NCI-H187 treated with DMSO at 0.1 percent for 48 hours (cell line): ENCODE measurements around the gene ZDHHC12.
A peak's percentile ranks its signal among the peaks of the same experiment; 100 is the strongest.

Experiments
- DNase-seq: peaks from one replicate; lab custom pipeline; 2025; lab: John Stamatoyannopoulos, UW

The ZDHHC12 gene, protein sequence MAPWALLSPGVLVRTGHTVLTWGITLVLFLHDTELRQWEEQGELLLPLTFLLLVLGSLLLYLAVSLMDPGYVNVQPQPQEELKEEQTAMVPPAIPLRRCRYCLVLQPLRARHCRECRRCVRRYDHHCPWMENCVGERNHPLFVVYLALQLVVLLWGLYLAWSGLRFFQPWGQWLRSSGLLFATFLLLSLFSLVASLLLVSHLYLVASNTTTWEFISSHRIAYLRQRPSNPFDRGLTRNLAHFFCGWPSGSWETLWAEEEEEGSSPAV

DNA sequence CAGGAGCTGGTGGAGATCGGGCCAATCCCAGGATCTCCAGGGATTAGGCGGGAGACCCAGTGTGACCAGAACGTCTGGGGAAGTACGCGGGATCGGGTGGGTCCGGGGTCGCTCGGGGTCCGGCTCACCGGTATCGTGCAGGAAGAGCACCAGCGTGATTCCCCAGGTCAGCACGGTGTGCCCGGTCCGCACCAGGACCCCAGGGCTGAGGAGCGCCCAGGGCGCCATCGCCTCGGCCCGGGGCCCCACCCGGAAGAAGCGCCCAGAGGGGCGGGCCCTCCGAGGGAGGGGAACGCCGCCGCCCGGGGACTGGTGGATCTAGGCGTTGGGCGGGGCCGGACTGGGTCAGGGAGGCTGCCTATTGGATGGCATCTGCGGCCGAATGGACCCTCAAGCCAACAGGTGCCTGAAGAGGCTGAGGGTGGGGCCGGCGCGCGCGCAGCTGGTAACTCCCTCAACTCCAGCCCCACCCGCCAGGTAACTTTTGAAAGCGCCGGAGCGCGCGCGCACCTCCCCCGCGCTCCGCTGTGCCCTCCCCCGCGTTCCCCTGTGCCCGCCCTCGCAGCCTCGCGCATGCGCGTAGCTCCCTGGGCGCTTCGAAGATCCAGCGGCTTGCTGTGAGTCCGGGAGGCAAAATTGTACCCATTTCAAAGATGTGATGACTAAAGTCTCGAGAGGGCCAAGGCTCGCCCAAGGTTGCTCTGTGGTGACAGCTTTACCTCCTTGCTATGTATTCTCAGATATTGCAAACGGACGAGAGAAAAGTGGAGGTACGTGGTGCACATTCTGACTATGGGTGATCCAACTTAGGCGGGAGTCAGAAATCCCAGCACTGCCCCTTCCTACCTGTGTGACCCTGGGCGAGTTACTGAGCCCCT is at the start of gene ZDHHC12:
Gene ZDHHC12, minus strand, starts transcription at position 262 of the 878 bp plus-strand sequence. Its CDS starts 34 bp downstream, at position 228.
- peak; percentile 81 for DNase-seq

GRCh38 chr9:128773049-128773448 is 49.1 kb upstream of the ZDHHC12 start:
- no peak for DNase-seq

DNA sequence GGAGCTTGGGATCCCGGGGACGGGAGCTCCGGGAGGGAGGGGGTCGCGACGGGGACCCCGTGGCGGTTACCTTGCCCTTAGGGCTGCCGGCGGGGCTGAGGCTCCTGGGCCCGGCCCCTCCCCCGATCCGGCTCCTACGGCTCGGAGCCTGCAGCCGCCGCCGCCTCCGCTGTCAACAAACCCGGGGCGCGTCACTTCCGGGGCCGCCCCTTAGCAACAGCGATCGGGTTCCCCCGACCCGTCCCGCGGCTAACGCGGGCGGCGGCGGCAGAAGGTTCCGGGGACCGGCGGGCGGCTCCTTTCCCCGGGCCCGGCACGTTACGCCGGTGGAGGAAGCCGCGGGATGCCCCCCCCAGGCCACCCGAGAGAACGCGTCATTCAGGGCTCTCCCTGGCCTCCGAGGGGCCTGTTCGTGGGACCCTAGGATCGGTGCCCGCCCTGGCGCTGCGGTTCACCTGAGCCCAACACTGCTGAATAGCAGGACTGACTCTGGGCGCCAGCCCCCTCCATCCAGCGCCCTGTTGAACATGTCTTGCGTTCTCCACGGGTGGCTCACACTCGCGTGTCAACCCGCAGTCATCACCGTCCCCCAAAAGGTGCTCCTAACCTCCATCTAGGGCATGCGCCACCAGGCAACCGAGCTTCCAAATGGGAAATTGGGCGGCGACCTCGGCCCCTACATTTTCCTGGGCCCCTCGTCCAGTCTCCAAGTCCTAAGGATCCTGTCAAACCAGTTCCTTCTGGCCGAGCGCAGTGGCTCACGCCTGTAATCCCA is 48.0 kb upstream of the ZDHHC12 start, which contains the start of gene ZER1:
Gene ZER1, minus strand, starts transcription at position 183 of the 775 bp plus-strand sequence. CDS start 16,362 bp downstream, outside the sequence.
- no peak for DNase-seq

DNA sequence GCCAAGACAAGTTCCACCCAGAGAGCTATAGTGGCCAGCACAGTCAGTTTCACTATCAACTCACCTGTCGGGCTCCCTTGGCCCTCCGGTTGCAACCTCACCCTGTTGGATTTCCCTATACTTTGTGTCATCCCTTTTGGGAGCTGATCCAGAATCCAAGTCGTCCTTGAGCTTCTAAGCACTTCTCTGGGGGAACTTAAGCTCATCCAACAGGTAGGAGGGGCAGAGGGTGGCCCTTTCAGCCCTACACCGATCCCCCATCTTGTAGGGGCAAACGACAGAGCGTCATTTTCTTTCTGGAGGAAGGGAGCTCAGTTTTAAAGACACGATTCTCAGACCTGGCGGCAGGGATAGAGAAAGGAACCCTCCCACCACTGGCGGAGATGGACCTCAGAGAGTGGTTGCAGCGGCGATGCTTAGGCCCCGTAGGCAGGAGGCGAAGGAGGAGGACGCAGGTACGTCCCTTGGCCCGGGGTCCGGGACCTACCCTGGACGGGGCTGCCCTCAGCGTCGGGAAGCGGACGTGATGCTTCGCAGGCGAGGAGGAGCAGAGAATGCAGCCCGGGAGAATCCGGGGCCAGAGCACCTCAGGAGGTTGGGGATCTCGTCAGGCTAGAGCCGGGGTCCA is 47.3 kb upstream of the ZDHHC12 start:
- DNase-seq = no peak

GRCh38 chr9:128770286-128771030 is 46.5 kb upstream of the ZDHHC12 start:
- no peak for DNase-seq

DNA sequence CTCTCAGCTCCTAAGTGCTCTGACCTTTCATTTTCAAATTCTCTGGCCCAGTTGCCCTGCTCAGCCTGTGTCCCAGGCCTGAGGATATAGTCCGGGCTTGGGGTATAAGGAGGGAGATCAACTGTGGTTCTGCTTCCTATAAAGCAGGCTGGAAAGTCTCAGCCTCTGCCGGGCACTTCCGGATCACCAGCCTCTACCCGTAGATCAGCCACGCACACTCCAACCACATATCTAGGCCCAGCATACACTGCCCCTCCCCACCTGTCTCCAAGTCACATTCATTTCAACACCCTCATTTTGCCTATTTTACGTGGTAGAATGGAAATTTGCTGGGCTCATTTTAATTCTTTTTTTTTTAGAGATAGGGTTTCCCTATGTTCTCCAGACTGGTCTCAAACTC is 44.7 kb upstream of the ZDHHC12 start:
- no peak for DNase-seq

- DNase-seq = no peak
Measured at GRCh38 chr9:128765499-128765898, 41.6 kb upstream of the ZDHHC12 start.

DNA sequence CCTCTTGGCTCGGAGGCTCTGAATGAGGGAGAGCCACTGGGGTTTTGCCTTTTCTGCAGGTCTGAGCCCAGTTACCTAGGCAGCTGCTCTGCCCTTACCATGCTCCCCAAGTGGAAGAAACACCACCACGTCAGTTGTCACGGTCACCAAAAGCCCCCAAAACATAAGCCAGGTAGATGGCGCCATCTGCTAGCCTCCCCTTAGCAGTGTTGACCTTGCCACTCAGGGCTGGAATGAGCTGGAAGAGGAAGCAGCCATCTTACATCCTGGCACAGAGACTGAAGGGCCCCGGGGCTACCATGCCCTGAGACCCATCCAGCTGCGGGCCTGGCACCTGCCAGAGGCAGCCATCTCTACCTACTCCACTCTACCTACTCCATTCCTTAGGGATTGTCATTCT is 40.4 kb upstream of the ZDHHC12 start:
- no peak for DNase-seq

DNA sequence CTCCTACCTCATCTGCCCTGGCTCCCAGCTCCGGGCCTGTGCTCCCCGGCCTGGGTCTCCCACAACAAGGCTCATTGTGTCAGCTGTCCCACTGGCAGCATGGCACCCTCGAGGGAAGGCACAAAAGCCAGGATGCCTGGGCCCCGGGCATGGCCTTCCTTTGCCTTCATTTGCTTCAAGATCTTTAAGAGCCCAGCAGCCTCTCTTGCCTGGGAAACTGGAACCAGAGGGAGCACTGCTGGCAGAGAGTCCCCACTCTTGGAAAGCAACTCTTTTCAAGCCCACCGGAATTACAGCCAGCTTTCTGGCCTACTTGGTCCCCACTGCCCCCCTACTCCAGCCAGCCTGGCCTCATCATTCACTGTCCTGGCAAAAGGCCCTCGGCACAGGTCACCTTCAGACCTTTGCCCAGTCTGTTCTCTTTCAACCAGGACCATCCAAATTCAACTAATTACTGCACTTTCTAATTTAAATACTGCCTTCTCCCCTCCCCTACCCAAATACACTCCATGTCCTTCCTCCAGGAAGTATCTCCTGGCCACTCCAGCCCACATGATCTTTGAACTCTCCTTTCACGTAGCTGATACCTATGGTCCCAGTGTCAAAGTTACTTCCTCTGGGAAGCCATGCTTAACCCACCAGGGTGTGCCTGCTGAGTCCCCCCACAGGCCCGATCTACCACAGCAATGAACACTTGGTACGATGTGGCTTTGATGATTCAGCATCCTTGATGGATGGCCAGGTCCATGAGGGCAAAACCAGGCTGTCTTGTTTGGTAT is 38.9 kb upstream of the ZDHHC12 start:
- DNase-seq = no peak

DNA sequence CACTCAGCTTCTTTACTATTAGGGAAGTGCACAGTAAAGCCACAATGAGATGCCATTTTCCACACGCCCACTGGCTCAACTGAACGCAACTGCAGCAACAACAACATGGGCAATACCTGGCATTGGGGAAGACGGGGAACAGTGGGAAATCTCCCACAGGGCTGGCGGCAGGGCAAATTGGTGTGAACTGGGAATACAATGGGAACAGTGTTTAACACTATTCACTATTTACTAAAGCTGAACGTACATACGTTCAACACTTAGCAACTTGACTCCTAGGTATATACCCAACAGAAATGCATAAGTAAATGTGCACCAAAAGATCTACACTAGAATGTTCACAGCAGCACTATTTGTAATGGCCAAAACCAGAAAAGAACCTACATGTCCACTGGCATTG is 33.7 kb upstream of the ZDHHC12 start:
- no peak for DNase-seq

- DNase-seq = no peak
Measured at GRCh38 chr9:128753627-128754026, 29.7 kb upstream of the ZDHHC12 start.

GRCh38 chr9:128750926-128751595 is 27.1 kb upstream of the ZDHHC12 start:
- no peak for DNase-seq

DNA sequence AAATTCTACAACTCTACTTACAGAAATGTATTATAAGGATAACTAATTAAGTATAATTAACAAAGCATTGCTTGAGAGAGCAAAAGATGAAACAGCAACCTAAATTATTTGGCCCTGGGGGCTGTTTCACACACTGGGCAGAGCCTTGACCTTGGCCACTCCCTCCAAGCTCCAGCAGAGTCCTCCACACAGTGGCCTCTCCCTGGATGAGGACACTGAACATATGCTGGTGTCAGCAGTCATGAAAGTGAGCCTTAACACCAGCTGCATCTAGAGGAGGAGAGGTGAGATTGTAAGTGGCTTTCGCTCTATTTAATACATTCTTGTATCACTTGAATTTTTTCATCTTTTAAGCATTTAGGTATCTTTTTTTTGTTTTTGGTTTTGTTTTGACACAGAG is 23.3 kb upstream of the ZDHHC12 start:
- no peak for DNase-seq

DNA sequence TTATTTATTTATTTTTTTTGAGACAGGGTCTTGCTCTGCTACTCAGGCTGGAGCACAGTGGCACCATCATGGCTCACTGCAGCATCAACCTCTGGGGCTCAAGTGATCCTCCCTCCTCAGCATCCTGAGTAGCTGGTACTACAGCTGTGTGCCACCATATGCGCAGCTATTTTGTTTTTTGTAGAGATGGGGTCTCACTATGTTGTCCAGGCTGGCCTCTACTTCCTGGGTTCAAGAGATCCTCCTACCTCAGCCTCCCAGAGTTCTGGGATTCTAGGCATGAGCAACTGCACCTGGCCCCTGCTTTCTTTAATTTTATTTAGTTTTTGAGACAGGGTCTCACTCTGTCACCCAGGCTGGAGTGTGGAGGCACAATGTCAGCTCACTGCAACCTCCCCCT is 19.5 kb upstream of the ZDHHC12 start:
- no peak for DNase-seq

DNA sequence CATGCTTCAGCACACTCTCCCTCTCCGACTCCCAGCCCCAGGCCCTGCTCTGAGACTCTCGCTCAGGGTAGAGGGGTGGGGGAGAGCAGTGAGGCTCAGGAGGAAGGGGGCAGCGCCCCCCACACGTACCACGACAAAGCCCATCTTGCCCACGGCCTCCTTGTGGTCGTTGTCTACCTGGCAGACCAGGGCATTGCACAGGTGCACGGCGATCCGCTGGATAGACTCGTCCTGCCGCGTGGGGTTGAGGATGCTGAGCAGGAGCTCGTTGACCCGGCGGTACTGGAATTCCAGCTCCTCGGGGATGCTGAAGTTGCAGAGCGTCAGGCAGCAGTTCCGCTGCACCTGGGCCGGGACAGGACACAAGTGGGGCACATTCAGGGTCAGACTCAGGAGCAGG is 18.5 kb upstream of the ZDHHC12 start:
- DNase-seq = no peak

DNA sequence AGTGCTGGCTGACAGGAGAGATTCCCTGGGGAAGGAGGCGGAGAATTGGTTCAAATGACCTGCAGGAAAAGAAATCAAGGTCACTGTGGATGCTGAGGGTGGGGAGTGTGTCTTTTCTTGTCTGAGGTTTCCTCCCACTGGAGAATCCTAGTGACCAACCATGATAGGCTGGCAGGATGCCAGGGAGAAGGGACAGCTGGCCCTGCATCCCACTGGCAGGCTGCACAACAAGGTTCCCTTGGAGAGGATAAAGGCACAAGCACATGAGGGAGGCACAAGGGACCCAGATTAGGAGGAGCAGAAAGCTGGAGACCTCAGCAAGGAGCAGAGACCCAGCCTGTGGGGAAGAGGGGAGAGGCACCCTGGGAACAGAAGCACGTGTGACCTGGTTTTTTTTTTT is 11.4 kb upstream of the ZDHHC12 start:
- no peak for DNase-seq

DNA sequence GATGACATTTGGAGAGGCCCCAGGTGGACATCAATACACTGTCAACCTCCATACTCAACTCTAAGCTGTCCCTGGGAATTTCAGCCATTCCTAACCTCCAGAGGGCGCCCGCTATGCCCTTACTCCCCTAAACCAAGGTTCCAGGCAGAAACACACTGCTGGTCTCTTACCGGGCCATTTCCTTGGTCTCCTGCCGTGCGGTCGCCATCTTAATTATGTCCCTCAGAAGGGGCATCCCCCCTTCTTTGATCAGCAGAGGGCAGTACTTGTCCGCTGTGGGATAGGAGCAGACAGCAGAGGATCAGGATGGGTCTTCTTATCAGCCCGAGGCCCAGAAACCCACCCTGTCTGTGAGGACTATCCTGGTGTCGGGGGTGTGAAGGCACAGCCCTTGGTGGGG is 9.3 kb upstream of the ZDHHC12 start:
- peak; percentile 61 for DNase-seq

- DNase-seq = no peak
Measured at GRCh38 chr9:128732576-128732975, 8.6 kb upstream of the ZDHHC12 start.

DNA sequence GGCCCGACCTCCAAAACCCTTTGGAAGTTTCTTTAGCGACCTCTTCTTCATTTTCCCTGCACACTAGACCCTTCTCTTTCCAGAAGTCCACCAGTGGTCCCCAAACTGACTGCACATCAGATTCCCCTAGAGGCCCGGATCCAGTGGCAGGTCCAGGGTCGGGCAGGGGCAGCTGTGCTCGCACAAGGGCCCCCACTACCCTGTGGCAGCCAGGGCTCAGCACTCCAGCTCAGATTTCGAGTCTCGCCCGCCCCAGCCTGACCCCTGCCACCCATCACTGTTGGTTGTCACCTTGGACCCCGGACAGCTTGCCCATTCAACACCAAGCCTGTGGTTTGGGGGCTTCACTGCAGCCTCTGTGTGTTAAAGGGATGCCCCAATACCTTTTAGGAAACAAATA is 7.8 kb upstream of the ZDHHC12 start:
- DNase-seq = no peak

DNA sequence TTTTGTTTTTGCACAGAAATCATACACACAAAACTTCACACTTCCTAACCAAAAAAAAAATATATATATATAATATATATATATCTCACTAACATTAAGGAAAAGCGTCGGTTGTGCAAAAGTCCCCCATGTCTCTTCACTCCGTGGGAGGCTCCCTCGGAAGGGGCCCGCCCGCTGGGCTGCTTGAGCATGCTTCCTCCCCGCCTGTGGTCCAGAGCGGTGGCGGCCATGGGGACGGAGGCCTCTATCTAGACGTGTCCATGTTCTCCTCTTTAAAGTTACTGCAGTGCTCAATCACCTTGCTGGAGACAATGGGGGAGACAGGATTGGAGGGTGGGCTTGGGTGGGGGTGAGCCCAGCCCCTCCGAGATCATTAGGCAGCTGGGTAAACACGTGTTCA is 7.2 kb upstream of the ZDHHC12 start:
- no peak for DNase-seq
